MM.1S (cell line): ENCODE data around the gene CDK5RAP2.

Experiments used
- EZH2 ChIP-seq: fragments of 300-600 bp; sonication (generic); optimal IDR thresholded peaks from 2 replicates; pipeline ENCODE3; 2017; ENCODE audit warnings: low read depth, mild to moderate bottlenecking, antibody characterized with exemption, low read length, mixed read lengths
- EZH2phosphoT487 ChIP-seq: fragments of 300-600 bp; sonication (generic); IDR thresholded peaks from 2 replicates; pipeline ENCODE4 v1.6.1; 2018; ENCODE audit warnings: antibody characterized with exemption, low read length
- TF ChIP-seq, protein P1 (sequence below): fragments of 300-600 bp; sonication (generic); IDR thresholded peaks from 2 replicates; pipeline ENCODE4 v1.5.1; 2016; ENCODE audit warnings: antibody characterized with exemption, low read length, mixed read lengths

DNA sequence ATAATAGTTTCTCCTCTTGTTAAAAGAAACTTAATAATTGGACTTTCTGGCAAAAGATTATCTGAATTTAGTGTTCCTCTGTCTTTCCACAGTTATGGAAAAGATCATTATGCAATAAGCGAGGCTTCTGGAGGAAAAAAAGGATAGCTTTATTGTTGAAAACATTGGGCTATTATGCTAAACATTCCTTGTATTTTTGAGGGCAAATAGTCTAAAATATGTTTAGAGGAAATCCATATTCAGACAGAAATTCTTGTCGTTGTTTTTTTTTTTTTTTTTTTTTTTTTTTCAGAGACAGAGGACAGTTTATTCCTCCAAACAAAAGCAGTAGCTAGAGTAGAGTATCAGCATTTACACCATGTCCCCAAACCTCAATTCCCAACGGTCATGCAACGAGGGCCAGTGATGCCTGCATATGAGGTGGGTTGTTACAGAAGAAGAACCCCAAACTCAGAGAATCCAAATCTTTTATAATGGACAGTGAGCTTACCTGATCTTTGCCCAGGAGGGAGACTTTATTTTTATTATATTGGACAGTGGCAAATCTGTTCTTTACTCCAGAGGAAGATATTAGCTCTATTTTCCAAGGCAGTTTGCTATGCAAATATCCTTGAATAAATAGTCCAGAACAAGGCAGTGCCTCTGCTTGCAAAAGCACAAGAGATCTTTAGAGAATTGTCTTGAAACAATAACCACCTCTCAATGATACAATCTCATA is 48.4 kb upstream of the CDK5RAP2 start:
- no peak for TF ChIP-seq EZH2phosphoT487
- TF ChIP-seq, protein P1, sequence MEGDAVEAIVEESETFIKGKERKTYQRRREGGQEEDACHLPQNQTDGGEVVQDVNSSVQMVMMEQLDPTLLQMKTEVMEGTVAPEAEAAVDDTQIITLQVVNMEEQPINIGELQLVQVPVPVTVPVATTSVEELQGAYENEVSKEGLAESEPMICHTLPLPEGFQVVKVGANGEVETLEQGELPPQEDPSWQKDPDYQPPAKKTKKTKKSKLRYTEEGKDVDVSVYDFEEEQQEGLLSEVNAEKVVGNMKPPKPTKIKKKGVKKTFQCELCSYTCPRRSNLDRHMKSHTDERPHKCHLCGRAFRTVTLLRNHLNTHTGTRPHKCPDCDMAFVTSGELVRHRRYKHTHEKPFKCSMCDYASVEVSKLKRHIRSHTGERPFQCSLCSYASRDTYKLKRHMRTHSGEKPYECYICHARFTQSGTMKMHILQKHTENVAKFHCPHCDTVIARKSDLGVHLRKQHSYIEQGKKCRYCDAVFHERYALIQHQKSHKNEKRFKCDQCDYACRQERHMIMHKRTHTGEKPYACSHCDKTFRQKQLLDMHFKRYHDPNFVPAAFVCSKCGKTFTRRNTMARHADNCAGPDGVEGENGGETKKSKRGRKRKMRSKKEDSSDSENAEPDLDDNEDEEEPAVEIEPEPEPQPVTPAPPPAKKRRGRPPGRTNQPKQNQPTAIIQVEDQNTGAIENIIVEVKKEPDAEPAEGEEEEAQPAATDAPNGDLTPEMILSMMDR: no peak
- no peak for TF ChIP-seq EZH2
